MV-4-11 (cell line): Measurements from ENCODE around the gene UNC93B1.
A peak's percentile ranks its signal among the peaks of the same experiment; 100 is the strongest.

Experiments
- DNase-seq: peaks from one replicate; lab custom pipeline; 2025; lab: John Stamatoyannopoulos, UW

The UNC93B1 gene

GRCh38 chr11:68003846-68004550 is at the start of gene UNC93B1:
Gene UNC93B1, minus strand, starts transcription at chr11:68004097. Its CDS starts 54 bp downstream, at chr11:68004043.
- DNase-seq: peak; percentile 86

- no peak for DNase-seq
These were observed 49.2 kb upstream of the UNC93B1 start for GRCh38 chr11:68053117-68053516.

- no peak for DNase-seq
These were observed 48.4 kb upstream of the UNC93B1 start for GRCh38 chr11:68052137-68052873.

GRCh38 chr11:68051191-68052136 is 47.6 kb upstream of the UNC93B1 start:
- DNase-seq: no peak

GRCh38 chr11:68050371-68050841 is 46.5 kb upstream of the UNC93B1 start:
- DNase-seq: no peak

- DNase-seq: no peak
These were observed 45.8 kb upstream of the UNC93B1 start for GRCh38 chr11:68049509-68050370.

GRCh38 chr11:68048681-68049508 is 45.0 kb upstream of the UNC93B1 start:
- no peak for DNase-seq

- DNase-seq: no peak
These were observed 43.8 kb upstream of the UNC93B1 start for GRCh38 chr11:68047437-68048290.

GRCh38 chr11:68044898-68045351 is 41.0 kb upstream of the UNC93B1 start:
- DNase-seq: no peak

- DNase-seq: no peak
These were observed 40.4 kb upstream of the UNC93B1 start for GRCh38 chr11:68044145-68044813.

- peak; percentile 90 for DNase-seq
These were observed 39.6 kb upstream of the UNC93B1 start for GRCh38 chr11:68043349-68044144.

- no peak for DNase-seq
These were observed 39.1 kb upstream of the UNC93B1 start for GRCh38 chr11:68043029-68043348.

GRCh38 chr11:68042219-68043028 is 38.5 kb upstream of the UNC93B1 start:
- no peak for DNase-seq

GRCh38 chr11:68041617-68042218 is 37.8 kb upstream of the UNC93B1 start:
- no peak for DNase-seq

GRCh38 chr11:68040957-68041591 is 37.2 kb upstream of the UNC93B1 start:
- no peak for DNase-seq
